SK-N-SH treated with all-trans-retinoic acid at 6 μM for 48 hours (cell line): ENCODE measurements around the gene ABI2.

Experiments used
- ATAC-seq: fragments of 200-7000 bp; cut with Tn5 transposase; 3 replicates; pipeline ENCODE4 v1.9.1; 2020; ENCODE audit warnings: mild to moderate bottlenecking, moderate library complexity
- ARNTL ChIP-seq: fragments of 450-650 bp; formaldehyde crosslinking; IDR thresholded peaks from 2 replicates; pipeline ENCODE4 v1.5.0; 2020; ENCODE audit warnings: low read depth, mild to moderate bottlenecking, moderate library complexity, borderline replicate concordance
- BACH2 ChIP-seq: fragments of 250-450 bp; sonication (Bioruptor Pico); IDR thresholded peaks from 2 replicates; pipeline ENCODE4 v1.9.0; 2021; ENCODE audit warnings: mild to moderate bottlenecking, borderline replicate concordance
- CREB5 ChIP-seq: fragments of 250-450 bp; sonication (Bioruptor Pico); IDR thresholded peaks from 2 replicates; pipeline ENCODE4 v1.5.1; 2020; ENCODE audit warnings: low read depth, mild to moderate bottlenecking, moderate library complexity
- CSDC2 ChIP-seq: fragments of 250-450 bp; sonication (Bioruptor Pico); IDR thresholded peaks from 2 replicates; pipeline ENCODE4 v1.5.0; 2020; ENCODE audit warnings: mild to moderate bottlenecking, moderate library complexity
- CSRNP3 ChIP-seq: fragments of 250-450 bp; sonication (Bioruptor Pico); IDR thresholded peaks from 2 replicates; pipeline ENCODE4 v1.5.1; 2021; ENCODE audit warnings: mild to moderate bottlenecking, moderate library complexity
- ESRRG ChIP-seq: fragments of 250-450 bp; sonication (Bioruptor Pico); IDR thresholded peaks from 2 replicates; pipeline ENCODE4 v1.6.1; 2021; ENCODE audit warnings: mild to moderate bottlenecking
- GLIS3 ChIP-seq: fragments of 250-450 bp; sonication (Bioruptor Pico); IDR thresholded peaks from 2 replicates; pipeline ENCODE4 v1.5.0; 2020; ENCODE audit warnings: mild to moderate bottlenecking, moderate library complexity
- ISL1 ChIP-seq: fragments of 250-450 bp; sonication (Bioruptor Pico); IDR thresholded peaks from 2 replicates; pipeline ENCODE4 v2.1.2; 2022; ENCODE audit warnings: mild to moderate bottlenecking, moderate library complexity
- OSR1 ChIP-seq: fragments of 250-450 bp; sonication (Bioruptor Pico); IDR thresholded peaks from 2 replicates; pipeline ENCODE4 v1.8.0; 2022; ENCODE audit warnings: moderate library complexity, mild to moderate bottlenecking, inconsistent platforms
- POU6F1 ChIP-seq: fragments of 250-450 bp; sonication (Bioruptor Pico); IDR thresholded peaks from 2 replicates; pipeline ENCODE4 v1.8.0; 2021; ENCODE audit warnings: low read depth, mild to moderate bottlenecking, moderate library complexity, borderline replicate concordance
- PPARA ChIP-seq: fragments of 250-450 bp; sonication (Bioruptor Pico); IDR thresholded peaks from 2 replicates; pipeline ENCODE4 v1.5.0; 2020; ENCODE audit warnings: mild to moderate bottlenecking, borderline replicate concordance
- RARB ChIP-seq: fragments of 250-450 bp; sonication (Bioruptor Pico); IDR thresholded peaks from 2 replicates; pipeline ENCODE4 v1.8.0; 2021; ENCODE audit warnings: mild to moderate bottlenecking, moderate library complexity
- SNAI2 ChIP-seq: fragments of 250-450 bp; sonication (Bioruptor Pico); IDR thresholded peaks from 2 replicates; pipeline ENCODE4 v1.5.0; 2020; ENCODE audit warnings: mild to moderate bottlenecking, moderate library complexity
- TCF4 ChIP-seq: fragments of 250-450 bp; sonication (Bioruptor Pico); IDR thresholded peaks from 2 replicates; pipeline ENCODE4 v1.8.0; 2021; ENCODE audit warnings: mild to moderate bottlenecking, moderate library complexity, borderline replicate concordance
- TOX ChIP-seq: fragments of 250-450 bp; sonication (Bioruptor Pico); IDR thresholded peaks from 2 replicates; pipeline ENCODE4 v1.8.0; 2021; ENCODE audit warnings: mild to moderate bottlenecking, moderate library complexity, borderline replicate concordance
- TSHZ2 ChIP-seq: fragments of 250-450 bp; sonication (Bioruptor Pico); IDR thresholded peaks from 2 replicates; pipeline ENCODE4 v1.5.0; 2020; ENCODE audit warnings: mild to moderate bottlenecking, moderate library complexity
- ZC3H10 ChIP-seq: fragments of 250-450 bp; sonication (Bioruptor Pico); IDR thresholded peaks from 2 replicates; pipeline ENCODE4 v1.5.1; 2021; ENCODE audit warnings: mild to moderate bottlenecking, moderate library complexity
- ZFP3 ChIP-seq: fragments of 250-450 bp; sonication (Bioruptor Pico); IDR thresholded peaks from 2 replicates; pipeline ENCODE4 v1.5.0; 2020; ENCODE audit warnings: mild to moderate bottlenecking, moderate library complexity
- ZFP30 ChIP-seq: fragments of 450-650 bp; formaldehyde crosslinking; IDR thresholded peaks from 2 replicates; pipeline ENCODE4 v1.5.0; 2022; ENCODE audit warnings: mild to moderate bottlenecking, moderate library complexity
- ZNF565 ChIP-seq: fragments of 450-650 bp; formaldehyde crosslinking; conservative IDR thresholded peaks from 2 replicates; pipeline ENCODE4 v1.5.0; 2020; ENCODE audit warnings: low read depth, mild to moderate bottlenecking, moderate library complexity
- ZNF8 ChIP-seq: fragments of 450-650 bp; formaldehyde crosslinking; IDR thresholded peaks from 2 replicates; pipeline ENCODE4 v1.5.0; 2020; ENCODE audit warnings: mild to moderate bottlenecking, moderate library complexity

The ABI2 gene

GRCh38 chr2:203330434-203330833, 2.2 kb downstream of the ABI2 start:
- no peak for ATAC-seq
- no peak for TF ChIP-seq RARB (CRISPR knock-in tag)
- TF ChIP-seq ZFP30 (CRISPR knock-in tag): no peak
- TF ChIP-seq PPARA (CRISPR knock-in tag): no peak
- no peak for TF ChIP-seq ISL1 (CRISPR knock-in tag)
- TF ChIP-seq CSDC2 (CRISPR knock-in tag): no peak
- no peak for TF ChIP-seq BACH2
- TF ChIP-seq TOX: no peak
- TF ChIP-seq SNAI2: no peak
- no peak for TF ChIP-seq POU6F1 (CRISPR knock-in tag)
- no peak for TF ChIP-seq CREB5 (CRISPR knock-in tag)
- no peak for TF ChIP-seq ARNTL (CRISPR knock-in tag)
- no peak for TF ChIP-seq ZNF565 (CRISPR knock-in tag)
- TF ChIP-seq ZC3H10 (CRISPR knock-in tag): no peak

- TF ChIP-seq GLIS3 (no peak), ZNF8 (CRISPR knock-in tag) (no peak), TSHZ2 (no peak), TCF4 (CRISPR knock-in tag) (no peak), ESRRG (CRISPR knock-in tag) (no peak), ZFP30 (CRISPR knock-in tag) (no peak), POU6F1 (CRISPR knock-in tag) (no peak), TOX (no peak), OSR1 (no peak), CSDC2 (CRISPR knock-in tag) (no peak), CREB5 (CRISPR knock-in tag) (no peak), CSRNP3 (no peak), BACH2 (no peak)
- ATAC-seq: no peak
These were observed 10.1 kb downstream of the ABI2 start for GRCh38 chr2:203338322-203338721.

GRCh38 chr2:203340791-203341487, 12.7 kb downstream of the ABI2 start:
- peak; percentile 98 for ATAC-seq
- TF ChIP-seq PPARA (CRISPR knock-in tag) (no peak), GLIS3 (no peak), ISL1 (CRISPR knock-in tag) (peak; percentile 42; the same call in 1 of the 2 replicates), ZFP3 (CRISPR knock-in tag) (no peak), SNAI2 (no peak)
